K562 (cell line): ENCODE measurements around the gene ATG4D. TPM values are rescaled to one million over a fixed set of nuclear protein-coding genes. Genes with fewer than 3 reads are reported as not detected.

ENCODE experiments used
- BHLHE40 ChIP-seq: IDR thresholded peaks from 2 replicates; pipeline ENCODE4 v1.6.1; 2011; ENCODE audit warnings: low read length, improper control_type of control experiment
- GTF2F1 ChIP-seq: IDR thresholded peaks from 2 replicates; pipeline ENCODE4 v1.6.1; 2011; ENCODE audit warnings: low read depth, low read length, improper control_type of control experiment
- MGA ChIP-seq: fragments of 450-650 bp; IDR thresholded peaks from 2 replicates; pipeline ENCODE4 v1.6.1; 2016; ENCODE audit warnings: mild to moderate bottlenecking, moderate library complexity
- RBM15 ChIP-seq: fragments of 200-400 bp; formaldehyde crosslinking; IDR thresholded peaks from 2 replicates; pipeline ENCODE4 v1.6.1; 2018; ENCODE audit warnings: mild to moderate bottlenecking, low read length, moderate library complexity; ENCODE audit not compliant: insufficient read depth
- SP2 ChIP-seq: IDR thresholded peaks from 2 replicates; pipeline ENCODE4 v1.6.1; 2011; ENCODE audit warnings: mild to moderate bottlenecking, low read depth, low read length, moderate library complexity; ENCODE audit not compliant: poor library complexity, severe bottlenecking; ENCODE audit errors: extremely low read depth
- ZNF444 ChIP-seq: fragments of 250-450 bp; sonication (Bioruptor Pico); IDR thresholded peaks from 2 replicates; pipeline ENCODE4 v1.4.0; 2020; ENCODE audit warnings: mild to moderate bottlenecking, moderate library complexity
- polyA plus RNA-seq, 8 experiments: library from polyadenylated mRNA; depleted of rRNA in 4 of 8; stranded (reverse) in 5 of 8; unstranded in 3 of 8; fragments of >200 nt; fragmentation: Nextera tagmentation in 2 of 8; fragmentation: Illumina TruSeq in 1 of 8; extraction: Ambion mirVana in 2 of 8; extraction: Trizol in 1 of 8; gene quantifications; 2 replicates each; pipeline versions ENCODE4 v1.2.1 to v1.2.3, GENCODE V29; 2011 to 2014; ENCODE audit warnings: inconsistent platforms in 1 of 8, missing spikeins in 1 of 8
- total RNA-seq, 7 experiments: library from RNA; depleted of rRNA in 6 of 7; stranded (reverse); fragments of >200 nt in 6 of 7; fragmentation: Illumina TruSeq in 2 of 7; extraction: Trizol in 2 of 7; gene quantifications; 2 replicates each; pipeline versions ENCODE4 v1.2.1 to v1.2.3, GENCODE V29; 2011 to 2021; ENCODE audit warnings: low replicate concordance in 1 of 7
- TF ChIP-seq, protein P1 (sequence below): sonication (generic); formaldehyde crosslinking; IDR thresholded peaks from 2 replicates; pipeline ENCODE4 v1.8.0; 2022; ENCODE audit warnings: missing genetic modification reagents, mild to moderate bottlenecking, borderline replicate concordance
- TF ChIP-seq, protein P2 (sequence below): sonication (generic); formaldehyde crosslinking; IDR thresholded peaks from 2 replicates; pipeline ENCODE4 v1.8.0; 2022; ENCODE audit warnings: mild to moderate bottlenecking, missing genetic modification reagents

ATG4D gene
- total and polyA plus RNA-seq, 9 of the 15 experiments (the other 6 are each of a cell fraction or from before 2014, with no cell fraction given), result 0.51 to 66.1 (median 22.9) TPM

DNA sequence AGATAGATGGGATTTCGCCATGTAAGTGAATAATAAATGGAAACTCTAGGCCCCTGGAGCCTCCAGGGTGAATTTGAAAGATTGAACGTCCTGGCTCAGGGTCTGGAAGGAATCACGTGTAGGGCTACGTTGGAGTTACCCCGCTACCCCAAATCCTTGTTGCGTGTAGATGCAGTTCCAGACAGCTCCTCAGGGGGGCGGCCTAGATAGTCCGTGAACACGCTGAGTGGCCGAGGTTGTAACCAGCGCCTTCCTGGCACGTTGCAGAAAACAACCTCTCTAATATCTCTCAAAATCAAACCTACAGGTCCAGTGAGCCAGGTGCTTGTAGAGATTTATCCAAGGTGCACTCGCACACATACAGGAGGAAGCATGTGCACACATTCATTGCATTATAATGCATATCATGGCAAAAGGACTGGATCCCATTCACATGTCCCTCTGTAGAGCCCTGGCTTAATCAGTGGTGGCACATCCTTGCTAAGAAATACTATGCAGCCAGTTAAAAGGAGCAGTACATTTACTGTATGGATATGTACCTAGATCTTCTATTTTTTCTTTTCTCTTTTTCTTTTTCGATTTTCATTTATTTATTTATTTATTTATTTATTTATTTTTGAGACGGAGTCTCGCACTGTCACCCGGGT lies 38.0 kb upstream of the ATG4D start (continued):
- peak; percentile 65 for TF ChIP-seq MGA
- no peak for TF ChIP-seq GTF2F1
- TF ChIP-seq ZNF444 (CRISPR knock-in tag), result no peak
- TF ChIP-seq, protein P1, sequence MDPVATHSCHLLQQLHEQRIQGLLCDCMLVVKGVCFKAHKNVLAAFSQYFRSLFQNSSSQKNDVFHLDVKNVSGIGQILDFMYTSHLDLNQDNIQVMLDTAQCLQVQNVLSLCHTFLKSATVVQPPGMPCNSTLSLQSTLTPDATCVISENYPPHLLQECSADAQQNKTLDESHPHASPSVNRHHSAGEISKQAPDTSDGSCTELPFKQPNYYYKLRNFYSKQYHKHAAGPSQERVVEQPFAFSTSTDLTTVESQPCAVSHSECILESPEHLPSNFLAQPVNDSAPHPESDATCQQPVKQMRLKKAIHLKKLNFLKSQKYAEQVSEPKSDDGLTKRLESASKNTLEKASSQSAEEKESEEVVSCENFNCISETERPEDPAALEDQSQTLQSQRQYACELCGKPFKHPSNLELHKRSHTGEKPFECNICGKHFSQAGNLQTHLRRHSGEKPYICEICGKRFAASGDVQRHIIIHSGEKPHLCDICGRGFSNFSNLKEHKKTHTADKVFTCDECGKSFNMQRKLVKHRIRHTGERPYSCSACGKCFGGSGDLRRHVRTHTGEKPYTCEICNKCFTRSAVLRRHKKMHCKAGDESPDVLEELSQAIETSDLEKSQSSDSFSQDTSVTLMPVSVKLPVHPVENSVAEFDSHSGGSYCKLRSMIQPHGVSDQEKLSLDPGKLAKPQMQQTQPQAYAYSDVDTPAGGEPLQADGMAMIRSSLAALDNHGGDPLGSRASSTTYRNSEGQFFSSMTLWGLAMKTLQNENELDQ (CRISPR knock-in tag), result no peak
- TF ChIP-seq, protein P2, sequence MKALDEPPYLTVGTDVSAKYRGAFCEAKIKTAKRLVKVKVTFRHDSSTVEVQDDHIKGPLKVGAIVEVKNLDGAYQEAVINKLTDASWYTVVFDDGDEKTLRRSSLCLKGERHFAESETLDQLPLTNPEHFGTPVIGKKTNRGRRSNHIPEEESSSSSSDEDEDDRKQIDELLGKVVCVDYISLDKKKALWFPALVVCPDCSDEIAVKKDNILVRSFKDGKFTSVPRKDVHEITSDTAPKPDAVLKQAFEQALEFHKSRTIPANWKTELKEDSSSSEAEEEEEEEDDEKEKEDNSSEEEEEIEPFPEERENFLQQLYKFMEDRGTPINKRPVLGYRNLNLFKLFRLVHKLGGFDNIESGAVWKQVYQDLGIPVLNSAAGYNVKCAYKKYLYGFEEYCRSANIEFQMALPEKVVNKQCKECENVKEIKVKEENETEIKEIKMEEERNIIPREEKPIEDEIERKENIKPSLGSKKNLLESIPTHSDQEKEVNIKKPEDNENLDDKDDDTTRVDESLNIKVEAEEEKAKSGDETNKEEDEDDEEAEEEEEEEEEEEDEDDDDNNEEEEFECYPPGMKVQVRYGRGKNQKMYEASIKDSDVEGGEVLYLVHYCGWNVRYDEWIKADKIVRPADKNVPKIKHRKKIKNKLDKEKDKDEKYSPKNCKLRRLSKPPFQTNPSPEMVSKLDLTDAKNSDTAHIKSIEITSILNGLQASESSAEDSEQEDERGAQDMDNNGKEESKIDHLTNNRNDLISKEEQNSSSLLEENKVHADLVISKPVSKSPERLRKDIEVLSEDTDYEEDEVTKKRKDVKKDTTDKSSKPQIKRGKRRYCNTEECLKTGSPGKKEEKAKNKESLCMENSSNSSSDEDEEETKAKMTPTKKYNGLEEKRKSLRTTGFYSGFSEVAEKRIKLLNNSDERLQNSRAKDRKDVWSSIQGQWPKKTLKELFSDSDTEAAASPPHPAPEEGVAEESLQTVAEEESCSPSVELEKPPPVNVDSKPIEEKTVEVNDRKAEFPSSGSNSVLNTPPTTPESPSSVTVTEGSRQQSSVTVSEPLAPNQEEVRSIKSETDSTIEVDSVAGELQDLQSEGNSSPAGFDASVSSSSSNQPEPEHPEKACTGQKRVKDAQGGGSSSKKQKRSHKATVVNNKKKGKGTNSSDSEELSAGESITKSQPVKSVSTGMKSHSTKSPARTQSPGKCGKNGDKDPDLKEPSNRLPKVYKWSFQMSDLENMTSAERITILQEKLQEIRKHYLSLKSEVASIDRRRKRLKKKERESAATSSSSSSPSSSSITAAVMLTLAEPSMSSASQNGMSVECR (CRISPR knock-in tag), result no peak
- no peak for TF ChIP-seq SP2
- peak; percentile 69 for TF ChIP-seq BHLHE40
- TF ChIP-seq RBM15, result no peak
